OCI-LY3 (cell line): ENCODE measurements around the gene TUBGCP2.
A peak's percentile ranks its signal among the peaks of the same experiment; 100 is the strongest.

Source experiments
- CTCF ChIP-seq: fragments of 200-600, 300-600 bp; sonication (generic); IDR thresholded peaks from 2 replicates; pipeline ENCODE4 v1.5.1; 2014; ENCODE audit warnings: antibody characterized with exemption, low read length, low read depth
- EZH2phosphoT487 ChIP-seq: fragments of 200-600 bp; shearing (Covaris generic); IDR thresholded peaks from 2 replicates; pipeline ENCODE4 v1.6.1; 2018; ENCODE audit warnings: antibody characterized with exemption, mixed run types, low read depth

- TF ChIP-seq CTCF (peak; percentile 51), EZH2phosphoT487 (no peak)
These were observed 9.9 kb upstream of the TUBGCP2 start for GRCh38 chr10:133318494-133319127.
